ENCODE data around the gene PNLDC1.
A peak's percentile ranks its signal among the peaks of the same experiment; 100 is the strongest.
"Not testable (repeated sequence)": the region's sequence is repeated elsewhere in the genome, so short reads cannot be mapped to it uniquely, and the experiment has no call there.

Gene PNLDC1

GRCh38 chr6:159821726-159822125 lies 21.6 kb downstream of the PNLDC1 start:
- DNase-seq: no peak

GRCh38 chr6:159823953-159824352 lies 23.9 kb downstream of the PNLDC1 start:
- no peak for DNase-seq

- not testable (repeated sequence) for DNase-seq
Measured at GRCh38 chr6:159824690-159825089, 24.6 kb downstream of the PNLDC1 start.

DNA sequence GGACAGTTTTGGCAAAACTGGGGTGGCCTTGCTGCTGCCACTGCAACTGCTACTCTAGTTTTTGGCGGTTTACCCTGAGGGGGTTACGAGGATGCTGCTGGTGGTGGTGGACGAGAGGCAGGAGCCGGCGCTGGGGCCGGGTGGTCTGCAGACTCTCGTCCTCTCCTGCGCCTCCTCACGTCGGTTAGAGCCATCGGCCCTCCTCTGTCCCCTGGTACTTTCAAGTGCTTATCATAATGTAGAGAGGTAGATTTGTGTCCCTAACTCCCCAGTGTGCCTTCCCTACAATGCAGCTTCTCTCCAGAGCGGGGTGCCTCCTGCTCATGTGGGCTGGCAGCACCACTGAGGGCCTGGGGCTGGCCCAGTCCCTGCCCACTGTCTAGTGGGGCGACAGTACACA lies 25.9 kb downstream of the PNLDC1 start:
- DNase-seq: no peak

DNA sequence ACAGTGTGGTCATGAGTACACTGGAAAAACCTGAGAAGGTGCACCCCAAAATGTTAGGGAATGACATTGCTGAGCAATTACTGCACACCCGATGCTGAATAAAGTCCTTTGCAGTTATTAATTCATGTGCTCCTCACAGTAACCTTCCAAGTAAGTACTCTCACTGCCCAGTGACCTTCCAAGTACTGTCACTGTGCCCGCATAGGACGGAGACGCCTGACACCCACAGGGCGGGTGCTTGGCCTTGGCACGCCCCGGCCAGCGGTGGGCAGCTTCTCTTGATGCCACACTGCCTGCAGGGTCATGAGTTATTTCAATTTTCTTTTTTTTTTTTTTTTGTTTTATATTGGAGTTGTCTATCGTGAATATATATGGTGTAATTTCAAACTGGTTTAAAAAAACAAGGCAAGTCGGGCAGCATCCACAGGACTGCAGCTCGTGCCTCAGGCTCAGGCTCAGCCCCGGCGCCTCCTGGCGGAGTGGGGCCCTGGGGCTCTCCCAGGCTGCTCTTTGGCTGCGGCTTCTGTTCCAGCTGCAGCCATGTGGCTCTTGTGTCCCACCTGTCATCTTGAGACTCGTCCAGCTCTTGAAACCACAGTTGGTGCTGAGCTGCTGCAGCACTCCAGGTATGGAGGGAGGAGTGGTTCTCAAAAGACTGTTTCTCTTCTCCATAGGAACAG lies 27.0 kb downstream of the PNLDC1 start:
- DNase-seq: peak; percentile 36

DNA sequence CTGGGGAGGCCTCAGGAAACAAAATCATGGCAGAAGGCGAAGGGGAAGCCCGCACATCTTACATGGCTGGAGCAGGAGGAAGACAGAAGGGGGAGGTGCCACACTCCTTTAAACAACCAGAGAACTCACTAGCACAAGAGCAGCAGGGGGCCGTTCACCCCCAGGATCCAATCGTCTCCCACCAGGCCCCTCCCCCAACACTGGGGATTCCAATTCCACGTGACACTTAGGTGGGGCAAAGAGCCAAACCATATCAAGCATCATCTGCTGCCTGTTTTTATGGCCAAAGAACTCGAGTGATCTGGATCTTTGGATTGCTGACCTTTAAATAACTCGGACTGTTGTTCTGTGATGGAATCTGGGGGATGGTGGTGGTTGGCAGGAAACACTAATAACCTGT lies 28.0 kb downstream of the PNLDC1 start:
- DNase-seq: peak; percentile 22

DNA sequence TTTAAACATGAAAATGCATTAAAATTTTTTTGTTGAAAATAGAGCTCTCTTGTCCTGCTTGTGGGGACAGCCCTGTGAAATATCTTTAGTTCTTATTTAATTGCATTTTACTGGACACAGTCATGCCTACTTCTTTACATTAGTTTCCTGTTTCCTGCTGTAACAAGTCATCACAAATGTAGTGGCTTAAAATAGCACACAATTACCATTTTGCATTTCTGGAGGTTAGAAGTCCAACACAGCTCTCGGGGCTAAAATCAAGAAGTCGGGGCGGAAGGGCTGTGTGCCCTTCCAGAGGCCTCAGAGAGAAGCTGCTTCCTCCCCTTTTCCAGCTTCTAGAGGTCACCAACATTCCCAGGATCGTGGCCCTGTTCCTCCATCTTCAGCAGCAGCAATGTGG lies 29.4 kb downstream of the PNLDC1 start:
- DNase-seq: no peak

- DNase-seq: no peak
Measured at GRCh38 chr6:159830501-159831372, 30.7 kb downstream of the PNLDC1 start.

DNA sequence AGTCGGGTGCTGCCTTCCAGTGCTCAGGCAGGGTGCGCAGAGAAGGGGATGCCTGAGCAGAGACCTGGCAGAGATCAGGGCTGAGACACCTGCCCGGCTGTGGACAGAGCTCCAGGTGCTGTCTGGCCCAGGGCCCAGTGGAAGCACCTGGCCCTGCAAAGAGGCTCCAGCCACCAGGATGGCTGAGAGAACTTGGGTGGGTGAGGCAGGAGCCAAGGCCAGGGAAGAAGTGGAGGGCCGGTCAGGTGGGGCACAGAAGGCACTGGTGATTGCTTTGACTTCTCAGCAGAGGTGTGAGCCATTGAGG lies 31.2 kb downstream of the PNLDC1 start:
- no peak for DNase-seq

GRCh38 chr6:159832946-159833345 lies 32.9 kb downstream of the PNLDC1 start:
- no peak for DNase-seq

DNA sequence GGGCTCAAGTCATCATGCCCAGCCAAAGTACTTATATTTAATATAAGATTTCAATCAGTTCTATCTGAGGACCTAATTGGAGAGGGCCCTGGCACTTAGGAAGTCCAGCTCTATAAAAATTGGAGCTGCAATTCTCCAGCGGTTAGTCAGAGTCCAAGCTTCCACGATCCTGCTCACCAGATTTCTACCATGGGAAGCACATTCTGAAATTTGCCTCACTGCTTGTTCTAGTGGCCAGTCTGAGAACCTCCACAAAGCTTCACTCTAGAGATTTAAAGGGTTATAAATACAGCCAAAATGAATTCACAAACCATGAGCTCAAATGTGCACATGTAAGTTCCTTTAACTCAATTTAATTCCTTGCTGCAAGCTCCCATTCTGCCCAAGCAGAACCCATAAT lies 33.5 kb downstream of the PNLDC1 start:
- DNase-seq: no peak

DNA sequence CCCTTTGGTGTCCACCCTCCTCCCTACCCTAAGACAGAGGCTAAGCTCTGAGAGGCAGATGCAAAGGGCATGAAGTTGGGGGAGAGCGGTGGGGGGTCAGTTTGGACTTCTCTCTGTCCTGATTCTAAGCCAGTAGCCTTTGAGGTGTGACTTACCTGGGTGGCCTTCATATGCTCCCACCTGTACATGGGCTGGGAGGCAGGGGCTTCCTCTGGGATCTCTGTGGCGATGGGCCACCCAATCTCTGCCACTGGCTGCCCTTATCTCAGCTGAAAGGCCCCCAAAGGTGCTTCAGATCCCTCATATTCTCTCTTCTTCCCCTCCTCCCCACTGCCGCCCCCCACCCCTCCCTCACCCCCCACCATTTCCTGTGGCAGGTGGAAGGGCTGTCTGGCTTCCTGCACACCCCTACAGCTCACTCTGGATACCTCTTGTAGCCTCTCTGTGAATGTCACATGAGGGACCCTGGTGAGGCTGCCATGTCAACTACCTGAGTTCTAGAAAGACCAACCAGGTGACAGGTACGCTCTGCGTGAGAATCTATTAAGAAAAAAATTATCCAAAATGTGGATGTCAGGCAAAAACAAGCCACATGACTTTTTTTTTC lies 34.0 kb downstream of the PNLDC1 start:
- no peak for DNase-seq

GRCh38 chr6:159836718-159837490 lies 36.8 kb downstream of the PNLDC1 start:
- no peak for DNase-seq

DNA sequence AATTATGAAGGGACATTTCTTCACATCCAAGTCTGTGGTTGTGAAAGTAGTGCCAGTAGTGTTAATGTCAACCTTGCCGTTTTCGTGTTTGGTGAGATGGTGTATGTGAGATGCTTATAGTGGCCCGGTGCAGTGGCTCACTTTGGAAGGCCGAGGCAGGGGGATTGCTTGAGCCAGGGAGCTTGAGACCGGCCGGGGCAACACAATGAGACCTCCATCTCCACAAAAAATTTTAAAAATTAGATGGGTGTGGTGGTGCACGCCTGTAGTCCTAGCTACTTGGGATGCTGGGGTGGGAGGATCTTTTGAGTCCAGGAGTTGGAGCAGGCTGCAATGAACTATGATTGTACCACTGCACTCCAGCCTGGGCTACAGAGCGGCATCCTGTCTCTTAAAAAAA lies 37.4 kb downstream of the PNLDC1 start:
- DNase-seq: no peak

- DNase-seq: no peak
Measured at GRCh38 chr6:159838020-159838744, 38.1 kb downstream of the PNLDC1 start.

- DNase-seq: no peak
Measured at GRCh38 chr6:159842035-159842434, 42.0 kb downstream of the PNLDC1 start.

DNA sequence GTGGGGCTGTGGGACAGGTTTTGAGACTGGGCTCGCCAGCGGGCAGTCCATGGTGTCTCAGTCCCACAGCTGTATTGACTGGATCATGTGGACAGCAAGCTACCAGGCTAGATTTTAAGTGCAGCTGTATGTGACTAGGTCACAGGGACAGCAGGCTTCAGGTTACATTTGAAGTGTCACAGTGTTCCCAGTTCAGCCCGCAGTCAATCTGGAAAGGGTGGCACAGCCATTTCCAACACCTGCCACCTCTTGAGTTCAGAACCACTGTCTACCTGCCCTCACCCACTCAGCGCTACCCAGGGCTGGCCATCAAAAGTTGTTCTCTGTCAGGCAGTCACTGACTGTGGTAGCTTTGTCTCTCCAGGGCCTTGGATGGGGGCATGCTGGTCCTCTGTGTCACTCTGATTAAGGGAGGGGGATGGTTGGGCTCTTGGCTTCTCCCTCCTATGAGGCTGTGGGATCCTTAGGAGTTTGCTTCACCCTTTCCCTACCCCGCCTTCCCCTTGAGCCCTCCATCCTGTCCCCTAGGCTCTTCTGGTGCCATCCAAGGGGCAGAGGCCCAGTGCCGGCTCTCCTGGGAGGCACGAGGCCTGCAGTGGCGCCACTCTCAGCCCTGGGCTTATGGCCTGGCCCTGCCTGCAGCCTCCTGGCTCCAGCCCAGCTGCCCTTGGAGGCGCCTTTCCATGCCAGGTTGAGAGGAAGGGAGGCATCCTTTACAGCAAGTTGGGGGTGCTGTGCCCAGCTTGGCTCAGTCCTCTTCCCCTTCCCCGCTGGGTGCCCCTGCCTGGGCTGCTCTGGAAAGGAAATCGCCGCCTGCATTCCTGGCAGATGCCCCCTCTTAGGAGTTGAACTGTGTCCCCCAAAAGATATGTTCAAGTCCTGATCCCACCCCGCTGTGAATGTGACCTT lies 44.9 kb downstream of the PNLDC1 start:
- no peak for DNase-seq

DNA sequence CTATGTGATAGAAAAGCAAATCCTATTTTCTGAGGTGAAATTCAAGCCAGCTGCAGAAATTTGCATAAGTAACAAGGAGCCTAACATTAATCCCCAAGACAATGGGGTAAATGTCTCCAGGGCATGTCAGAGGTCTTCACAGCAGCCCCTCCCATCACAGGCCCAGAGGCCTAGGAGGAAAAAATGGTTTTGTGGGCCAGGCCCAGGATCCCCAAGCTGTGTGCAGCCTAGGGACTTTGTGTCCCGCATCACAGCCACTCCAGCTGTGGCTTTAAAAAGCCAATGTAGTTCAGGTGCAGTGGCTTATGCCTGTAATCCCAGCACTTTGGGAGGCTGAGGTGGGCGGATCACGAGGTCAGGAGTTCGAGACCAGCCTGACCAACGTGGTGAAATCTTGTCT lies 48.5 kb downstream of the PNLDC1 start:
- DNase-seq: not testable (repeated sequence)

DNA sequence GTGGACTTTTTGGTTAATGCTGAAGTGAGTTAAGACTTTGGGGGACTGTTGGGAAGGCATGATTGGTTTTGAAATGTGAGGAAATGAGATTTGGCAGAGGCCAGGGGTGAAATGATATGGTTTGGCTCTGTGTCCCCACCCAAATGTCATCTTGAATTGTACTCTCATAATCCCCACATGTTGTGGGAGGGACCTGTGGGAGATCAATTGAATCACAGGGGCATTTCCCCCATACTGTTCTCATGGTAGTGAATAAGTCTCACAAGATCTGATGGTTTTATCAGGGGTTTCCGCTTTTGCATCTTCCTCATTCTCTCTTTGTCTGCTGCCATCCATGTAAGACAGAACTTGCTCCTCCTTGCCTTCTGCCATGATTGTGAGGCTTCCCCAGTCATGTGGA lies 49.8 kb downstream of the PNLDC1 start:
- DNase-seq: not testable (repeated sequence)

DNA sequence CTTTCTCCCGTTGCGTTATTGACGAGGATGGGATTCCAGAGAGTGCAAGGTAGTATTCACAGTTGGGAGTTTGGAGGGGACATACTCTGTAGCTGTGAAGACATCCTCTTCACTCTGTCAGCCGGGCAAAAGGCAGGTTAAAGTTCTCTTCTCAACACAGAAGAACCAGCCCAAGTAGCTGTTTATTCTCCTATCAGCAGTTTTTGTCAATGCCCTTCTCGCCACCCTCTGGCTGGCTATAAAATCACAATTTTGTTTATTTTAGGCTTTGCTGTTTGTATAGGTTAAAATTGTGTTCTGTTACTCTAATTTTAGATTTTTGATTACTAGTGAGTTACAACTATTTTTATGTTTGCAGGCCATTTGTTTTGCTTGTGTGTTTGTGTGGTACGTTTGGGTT lies 52.8 kb downstream of the PNLDC1 start:
- no peak for DNase-seq

DNA sequence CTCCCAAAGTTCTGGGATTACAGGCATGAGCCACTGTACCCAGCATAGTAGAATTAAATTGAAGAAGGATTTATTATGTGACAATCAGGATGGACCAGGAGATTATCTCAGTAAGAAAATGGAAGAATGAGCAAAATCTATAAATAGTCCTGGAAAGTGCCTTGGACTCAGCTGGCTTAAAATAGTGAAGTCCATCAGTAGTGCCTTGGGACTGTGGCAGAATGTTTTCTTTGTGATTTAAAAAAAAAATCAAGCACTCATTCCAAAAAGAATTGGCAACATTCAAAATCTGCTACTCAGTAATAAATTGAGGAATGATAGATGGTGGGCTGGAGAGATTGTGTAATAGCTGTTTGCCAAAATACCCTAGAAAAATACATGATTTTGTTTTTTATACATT lies 53.7 kb downstream of the PNLDC1 start:
- no peak for DNase-seq

GRCh38 chr6:159854959-159855358 lies 54.9 kb downstream of the PNLDC1 start:
- no peak for DNase-seq

Data from DMS 273 treated with DMSO at 0.1 percent for 48 hours (cell line).